22Rv1 (cell line): ENCODE results near the gene PTPN2.

ENCODE experiments used
- H3K27ac ChIP-seq: fragments of 450-650 bp; 2 replicates; pipeline ENCODE4 v1.5.1; 2017
- CTCF ChIP-seq: fragments of 450-650 bp; IDR thresholded peaks from 2 replicates; pipeline ENCODE4 v1.5.1; 2017; ENCODE audit warnings: mild to moderate bottlenecking
- ZFX ChIP-seq: fragments of 450-650 bp; IDR thresholded peaks from 2 replicates; pipeline ENCODE4 v1.6.1; 2017; ENCODE audit warnings: antibody characterized with exemption, borderline replicate concordance

Gene PTPN2

DNA sequence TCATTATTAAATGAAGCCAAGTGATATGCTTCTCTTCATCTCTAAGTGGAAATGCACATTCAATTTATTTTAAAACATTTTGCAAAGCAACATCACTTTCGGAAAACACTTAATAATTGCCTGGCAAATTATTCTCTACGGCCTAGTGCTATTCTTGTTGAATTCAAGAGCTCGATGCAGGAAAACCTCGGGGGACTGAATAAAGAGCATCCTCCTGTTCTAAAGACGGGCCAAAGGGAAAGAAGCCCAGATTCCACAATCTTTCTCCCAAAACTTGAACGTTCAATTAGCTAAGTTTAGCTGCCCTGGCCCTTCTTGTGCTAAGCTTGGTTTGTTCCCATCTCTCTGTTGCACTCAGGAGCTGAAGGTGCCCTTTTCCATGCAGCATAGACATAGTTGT lies 40.6 kb upstream of the PTPN2 start:
- TF ChIP-seq ZFX (no peak), CTCF (no peak)

GRCh38 chr18:12922266-12922665 lies 38.2 kb upstream of the PTPN2 start:
- TF ChIP-seq CTCF, result no peak
- TF ChIP-seq ZFX, result no peak
- H3K27ac ChIP-seq, result no peak overlapping the region

More for the DNA sequence above, 40.6 kb upstream of the PTPN2 start:
- H3K27ac ChIP-seq, result no peak overlapping the region

DNA sequence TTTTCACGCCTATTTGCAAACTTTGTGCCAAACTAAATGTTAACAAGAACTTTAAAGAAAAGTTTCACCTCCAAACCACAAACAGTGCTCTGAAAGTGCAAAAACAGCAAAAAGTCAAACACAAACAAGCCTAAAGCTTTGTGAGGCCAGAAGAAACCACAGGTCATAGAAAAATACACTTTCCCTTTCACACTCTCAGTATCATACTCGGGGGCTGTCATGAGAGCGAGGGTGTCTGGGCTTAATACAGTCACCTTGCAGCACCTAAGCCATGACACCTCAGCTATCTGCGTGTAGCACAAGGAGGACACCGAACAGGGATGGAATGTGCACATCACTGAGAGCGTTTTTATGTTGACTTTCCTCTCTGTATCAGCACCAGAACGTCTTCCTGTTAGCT lies 37.1 kb upstream of the PTPN2 start:
- H3K27ac ChIP-seq, result no peak overlapping the region
- no peak for TF ChIP-seq ZFX
- no peak for TF ChIP-seq CTCF

GRCh38 chr18:12911929-12912703 lies 28.1 kb upstream of the PTPN2 start:
- H3K27ac ChIP-seq, result no peak overlapping the region
- no peak for TF ChIP-seq CTCF

DNA sequence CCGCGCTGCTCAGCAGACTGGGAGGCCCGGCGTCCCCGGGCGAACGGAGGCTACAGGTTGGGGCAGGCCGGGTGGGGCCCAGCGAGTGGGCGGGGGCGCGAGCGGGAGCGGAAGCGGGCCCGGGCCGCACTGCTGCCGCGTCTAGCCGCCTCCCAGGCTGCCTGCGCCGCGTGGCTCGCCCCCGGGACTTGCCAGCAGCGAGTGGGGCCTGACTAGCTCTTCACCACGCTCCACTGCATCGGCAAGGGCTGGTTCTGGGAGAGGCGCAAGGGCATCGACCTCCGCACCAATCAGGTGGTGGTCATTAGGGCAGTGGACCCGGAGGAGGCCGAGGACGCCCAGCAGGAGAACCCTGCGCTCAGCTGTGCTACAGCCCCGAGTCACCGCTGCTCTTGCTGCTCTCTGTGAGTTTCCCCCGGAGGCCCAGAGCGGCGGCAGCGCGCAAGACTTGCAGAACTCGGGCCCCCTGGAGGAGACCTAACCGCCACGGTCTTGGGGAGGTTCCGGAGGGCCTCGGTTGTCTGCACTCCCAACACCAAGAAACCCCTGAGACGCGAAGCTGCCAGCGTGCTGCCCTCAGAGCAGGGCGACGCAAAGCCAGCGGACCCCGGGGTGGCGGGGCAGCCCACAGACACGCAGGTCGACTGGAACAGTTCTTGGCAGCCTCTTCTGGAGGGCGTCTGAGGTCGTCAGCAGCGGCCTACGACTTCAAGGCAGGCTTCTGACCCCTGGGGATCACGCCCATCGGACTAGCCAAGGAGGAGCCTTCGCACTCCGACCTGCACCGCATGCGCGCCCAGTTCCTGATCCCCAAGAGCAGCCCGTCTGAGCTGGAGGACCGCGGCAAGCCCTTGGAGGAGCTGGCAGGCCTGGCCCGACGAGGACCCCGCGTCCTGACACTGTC lies 27.2 kb upstream of the PTPN2 start:
- no peak overlapping the region for H3K27ac ChIP-seq
- TF ChIP-seq ZFX, result no peak
- no peak for TF ChIP-seq CTCF

GRCh38 chr18:12908706-12909105 lies 24.7 kb upstream of the PTPN2 start:
- no peak overlapping the region for H3K27ac ChIP-seq
- no peak for TF ChIP-seq CTCF
